Mucosa of descending colon (tissue), 3 donors: Measurements from ENCODE around the gene C5orf63. TPM values are rescaled to one million over a fixed set of nuclear protein-coding genes. Genes with fewer than 3 reads are reported as not detected.
"Not testable (repeated sequence)": the region's sequence is repeated elsewhere in the genome, so short reads cannot be mapped to it uniquely, and the experiment has no call there.

Experiments used
- ATAC-seq: fragments of 200-7000 bp; cut with Tn5 transposase; one replicate; pipeline ENCODE4 v1.9.1; 2020; ENCODE audit warnings: mild to moderate bottlenecking, moderate library complexity
- DNase-seq, 3 donors: peaks; one replicate each; pipeline ENCODE4 v3.0.0-alpha.2; 2020
- H3K36me3 ChIP-seq: fragments of 200-600 bp; one replicate; pipeline ENCODE4 v1.8.0; 2021; ENCODE audit warnings: low read depth, mild to moderate bottlenecking
- H3K4me1 ChIP-seq: fragments of 200-600 bp; one replicate; pipeline ENCODE4 v1.8.0; 2021; ENCODE audit warnings: low read depth, mild to moderate bottlenecking
- H3K4me3 ChIP-seq: fragments of 200-600 bp; one replicate; pipeline ENCODE4 v1.8.0; 2021; ENCODE audit warnings: mild to moderate bottlenecking
- H3K9me3 ChIP-seq: fragments of 200-600 bp; one replicate; pipeline ENCODE4 v1.8.0; 2021; ENCODE audit warnings: mild to moderate bottlenecking
- intact Hi-C, 2 donors: fragments of 100-400 bp; cut with DNase I in 1 of 2; cut with micrococcal nuclease in 1 of 2; formaldehyde crosslinking; loops; one replicate each; pipeline versions ENCODE4 v1.11.0 to v1.11.1; 2022; cut with DNase I, micrococcal nuclease
- total RNA-seq, 3 donors: library from RNA; stranded (reverse); fragmentation: NEBNext Ultra II Directional in 2 of 3; extraction: Animal tissue kit (Norgen Biotek cat#: 25700) in 2 of 3; gene quantifications; one replicate each; pipeline versions ENCODE4 v1.2.1 to v1.2.4, GENCODE V29; 2021 to 2023
- TF ChIP-seq, protein P1 (sequence below): fragments of 200-600 bp; IDR thresholded peaks from one replicate; pipeline ENCODE4 v1.8.0; 2022; ENCODE audit warnings: antibody characterized with exemption, mild to moderate bottlenecking
- donor health status: DM: no; HTN: no; CAD: no; lungs with moderate emphysema.
- donor health status: DM: no; HTN: no; CAD: no.
- donor health status: DM: no; HTN: yes; CAD: no.

C5orf63 gene
- total RNA-seq, 3 donors from 2014 or later: 13.7 to 22.6 (median 14.9) TPM

DNA sequence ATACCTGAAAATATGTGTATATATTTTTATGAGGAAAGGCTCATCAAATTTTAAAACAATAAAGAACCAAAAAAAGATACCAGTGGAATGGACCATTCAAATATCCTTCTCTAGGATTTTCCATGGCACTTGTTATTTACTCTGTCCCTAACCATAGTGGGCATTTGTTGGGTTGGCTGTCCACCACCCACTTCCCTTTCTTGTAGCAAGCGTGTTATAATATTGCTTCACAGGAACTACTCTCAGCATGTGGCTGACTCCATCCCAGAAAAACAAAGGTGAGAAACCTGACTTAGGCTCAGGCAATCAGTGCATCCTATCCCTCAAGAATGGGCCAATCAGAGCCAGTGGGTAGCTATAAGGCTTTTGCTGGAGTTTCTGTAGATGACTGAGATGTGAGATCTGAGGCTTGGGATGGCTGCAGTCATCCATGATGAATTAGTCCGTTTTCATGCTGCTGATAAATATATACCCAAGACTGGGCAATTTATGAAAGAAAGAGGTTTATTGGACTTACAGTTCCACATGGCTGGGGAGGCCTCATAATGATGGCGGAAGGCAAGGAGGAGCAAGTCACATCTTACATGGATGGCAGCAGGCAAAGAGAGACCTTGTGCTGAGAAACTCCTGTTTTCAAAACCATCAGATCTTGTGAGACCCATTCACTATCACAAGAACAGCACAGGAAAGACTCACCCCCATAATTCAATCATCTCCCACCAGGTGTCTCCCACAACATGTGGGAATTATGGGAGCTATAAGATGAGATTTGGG lies 17.2 kb downstream of the C5orf63 start:
- TF ChIP-seq, protein P1, sequence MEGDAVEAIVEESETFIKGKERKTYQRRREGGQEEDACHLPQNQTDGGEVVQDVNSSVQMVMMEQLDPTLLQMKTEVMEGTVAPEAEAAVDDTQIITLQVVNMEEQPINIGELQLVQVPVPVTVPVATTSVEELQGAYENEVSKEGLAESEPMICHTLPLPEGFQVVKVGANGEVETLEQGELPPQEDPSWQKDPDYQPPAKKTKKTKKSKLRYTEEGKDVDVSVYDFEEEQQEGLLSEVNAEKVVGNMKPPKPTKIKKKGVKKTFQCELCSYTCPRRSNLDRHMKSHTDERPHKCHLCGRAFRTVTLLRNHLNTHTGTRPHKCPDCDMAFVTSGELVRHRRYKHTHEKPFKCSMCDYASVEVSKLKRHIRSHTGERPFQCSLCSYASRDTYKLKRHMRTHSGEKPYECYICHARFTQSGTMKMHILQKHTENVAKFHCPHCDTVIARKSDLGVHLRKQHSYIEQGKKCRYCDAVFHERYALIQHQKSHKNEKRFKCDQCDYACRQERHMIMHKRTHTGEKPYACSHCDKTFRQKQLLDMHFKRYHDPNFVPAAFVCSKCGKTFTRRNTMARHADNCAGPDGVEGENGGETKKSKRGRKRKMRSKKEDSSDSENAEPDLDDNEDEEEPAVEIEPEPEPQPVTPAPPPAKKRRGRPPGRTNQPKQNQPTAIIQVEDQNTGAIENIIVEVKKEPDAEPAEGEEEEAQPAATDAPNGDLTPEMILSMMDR: no peak
- Histone ChIP-seq H3K9me3 (no peaks in the 10 kb centered on the region), H3K36me3 (no peaks in the 10 kb centered on the region), H3K4me1 (no peaks in the 10 kb centered on the region), H3K4me3 (no peak overlapping the region)
- DNase-seq: no peak
- intact Hi-C loops: no loop called here
- no peak for ATAC-seq

DNA sequence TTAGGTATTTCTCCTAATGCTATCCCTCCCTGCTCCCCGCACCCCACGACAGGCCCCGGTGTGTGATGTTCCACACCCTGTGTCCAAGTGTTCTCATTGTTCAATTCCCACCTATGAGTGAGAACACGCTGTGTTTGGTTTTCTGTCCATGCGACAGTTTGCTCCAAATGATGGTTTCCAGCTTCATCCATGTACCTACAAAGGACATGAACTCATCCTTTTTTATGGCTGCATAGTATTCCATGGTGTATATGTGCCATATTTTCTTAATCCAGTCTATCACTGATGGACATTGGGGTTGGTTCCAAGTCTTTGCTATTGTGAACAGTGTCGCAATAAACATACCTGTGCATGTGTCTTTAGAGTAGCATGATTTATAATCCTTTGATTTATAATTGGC lies 19.8 kb downstream of the C5orf63 start:
- ATAC-seq, H3K4me3 ChIP-seq, H3K4me1 ChIP-seq, DNase-seq, intact Hi-C loops, H3K9me3 ChIP-seq, H3K36me3 ChIP-seq: not testable (repeated sequence)

DNA sequence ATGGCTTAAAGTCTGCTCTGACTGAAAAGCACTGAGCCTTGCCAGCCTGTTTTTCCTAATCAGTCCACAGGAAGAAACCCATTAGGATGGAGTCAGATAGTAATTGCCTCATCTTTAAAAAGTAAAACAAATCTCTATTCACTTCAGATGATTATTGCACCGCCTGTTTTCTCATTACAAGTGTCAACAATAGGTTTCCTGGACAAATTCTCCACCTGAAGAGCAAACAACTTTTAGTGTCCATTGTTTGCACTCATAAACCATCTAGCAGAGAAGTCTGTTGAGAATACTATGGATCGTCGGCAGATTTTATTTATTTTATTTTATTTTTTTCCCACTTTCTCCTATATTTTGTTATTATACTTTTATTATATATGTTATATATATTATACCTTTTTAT lies 20.3 kb downstream of the C5orf63 start:
- no peak for DNase-seq
- H3K9me3 ChIP-seq: no peaks in the 10 kb centered on the region
- no peaks in the 10 kb centered on the region for H3K4me1 ChIP-seq
- TF ChIP-seq, protein P1: no peak
- peak; percentile 83 for ATAC-seq
- H3K4me3 ChIP-seq: no peak overlapping the region
- H3K36me3 ChIP-seq: no peaks in the 10 kb centered on the region
- intact Hi-C loops: no loop called here

DNA sequence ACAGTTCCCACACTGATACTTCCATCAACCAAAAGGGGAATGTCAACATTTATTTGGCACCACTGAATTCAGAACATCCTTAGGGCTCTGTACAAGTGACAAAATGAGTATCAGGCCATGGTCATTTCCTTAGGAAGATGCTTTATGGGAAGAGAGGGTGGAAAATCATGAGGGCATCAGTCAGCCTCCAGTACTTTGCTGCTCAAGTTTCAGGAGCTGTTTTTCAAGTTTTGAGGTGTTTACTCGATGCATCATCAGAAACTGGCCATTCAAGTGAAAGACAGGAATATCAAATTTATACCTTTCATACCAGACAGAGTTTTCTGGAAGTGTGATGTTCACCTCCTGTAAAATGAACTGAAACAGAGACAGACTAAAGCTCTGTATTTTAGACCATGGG lies 21.7 kb downstream of the C5orf63 start:
- TF ChIP-seq, protein P1: no peak
- Histone ChIP-seq H3K4me3 (no peak overlapping the region), H3K4me1 (no peaks in the 10 kb centered on the region), H3K9me3 (no peaks in the 10 kb centered on the region), H3K36me3 (no peaks in the 10 kb centered on the region)
- ATAC-seq (no peak), DNase-seq (no peak)
- intact Hi-C loops: no loop called here

DNA sequence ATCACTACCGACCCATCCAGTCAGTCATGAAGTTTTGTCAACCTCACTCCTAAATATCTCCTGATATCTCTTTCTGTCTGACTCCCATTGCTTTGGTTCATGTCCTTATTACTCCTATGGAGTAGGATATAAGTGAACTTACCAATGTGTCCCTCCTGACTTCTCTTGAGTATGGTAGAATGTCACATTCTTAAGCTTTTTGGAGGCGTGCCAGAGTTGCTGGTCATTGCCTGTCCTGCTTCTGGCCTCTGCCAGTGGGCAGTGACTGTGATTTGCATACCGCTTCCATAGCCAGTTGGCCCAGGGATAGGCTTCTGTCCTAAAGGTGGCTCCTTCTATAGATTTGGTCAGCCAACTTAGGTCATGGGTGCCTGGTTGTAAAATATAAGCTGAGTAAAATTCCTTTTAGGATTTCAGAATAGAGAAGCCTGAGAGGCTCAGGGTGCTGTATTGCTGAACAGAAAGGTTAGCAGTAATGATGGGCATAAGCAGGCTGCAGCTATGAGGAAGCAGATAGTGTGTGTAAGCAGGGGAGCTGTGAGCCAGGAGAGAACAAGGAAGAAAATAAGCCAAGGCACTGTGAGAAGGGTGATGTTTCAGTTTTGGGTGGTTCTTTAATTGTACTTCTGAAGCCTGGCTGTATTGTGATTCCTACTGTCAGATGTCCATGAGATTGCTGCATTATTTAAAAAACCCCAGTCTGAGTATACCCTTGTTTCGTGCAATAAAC lies 26.8 kb downstream of the C5orf63 start:
- Histone ChIP-seq H3K9me3 (no peaks in the 10 kb centered on the region), H3K36me3 (no peaks in the 10 kb centered on the region), H3K4me3 (no peak overlapping the region), H3K4me1 (peaks cover 2% of the 10 kb centered on the region)
- ATAC-seq (peak; percentile 94), DNase-seq (no peak)
- TF ChIP-seq, protein P1: no peak
- intact Hi-C loops: no loop called here

DNA sequence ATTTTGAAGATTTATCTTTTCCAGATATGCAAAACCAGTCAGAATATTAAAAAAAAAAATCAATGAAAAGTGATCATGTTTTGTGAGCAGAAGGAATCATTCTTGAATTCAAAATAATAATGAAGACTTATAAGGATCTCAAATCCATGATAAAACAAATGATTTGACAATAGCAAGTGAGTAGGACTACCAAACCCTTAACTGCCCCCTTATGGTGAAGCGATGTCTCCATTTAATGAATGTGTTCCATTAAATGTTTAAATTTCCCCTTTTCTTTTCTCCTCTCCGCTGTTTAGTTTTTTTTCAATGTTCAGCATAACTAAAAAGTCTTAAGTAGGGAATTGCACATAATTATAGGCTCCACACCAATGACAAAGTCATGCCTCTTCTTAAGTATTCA lies 30.7 kb downstream of the C5orf63 start:
- Histone ChIP-seq H3K36me3 (no peaks in the 10 kb centered on the region), H3K9me3 (no peaks in the 10 kb centered on the region), H3K4me1 (peaks cover 3% of the 10 kb centered on the region), H3K4me3 (no peak overlapping the region)
- intact Hi-C loops: no loop called here
- no peak for ATAC-seq
- no peak for DNase-seq
- TF ChIP-seq, protein P1: no peak
